GM12878 (cell line): ENCODE measurements around the gene SERPINB5. TPM values are rescaled to one million over a fixed set of nuclear protein-coding genes. Genes with fewer than 3 reads are reported as not detected.

Source experiments
- ATAC-seq: fragments of 200-7000 bp; cut with Tn5 transposase; 3 replicates; pipeline ENCODE4 v1.9.1; 2020; ENCODE audit warnings: mild to moderate bottlenecking, moderate library complexity
- BruUV-seq: library from RNA; stranded (reverse); fragments of 400-500 nt; replicated peaks from 2 replicates; lab custom pipeline; 2021; lab: Mats Ljungman, UMichigan
- CTCF ChIA-PET: fragments of 300-600 bp; sonication (Branson Sonifier 250); formaldehyde crosslinking; extraction: SDS; loops from one replicate; lab custom pipeline; 2021; ENCODE audit warnings: inconsistent platforms; lab: Yijun Ruan, JAX
- POLR2A ChIA-PET: fragments of 350-600 bp; formaldehyde crosslinking; extraction: SDS; loops from one replicate; lab custom pipeline; 2021; ENCODE audit warnings: inconsistent platforms; lab: Charles Lee
- RAD21 ChIA-PET: fragments of 300-600 bp; sonication (Branson Sonifier 250); formaldehyde crosslinking; loops from one replicate; lab custom pipeline; 2023; ENCODE audit warnings: antibody characterized with exemption; ENCODE audit not compliant: unreplicated experiment; lab: Charles Lee
- SMC1A ChIA-PET: fragments of 300-600 bp; sonication (Branson Sonifier 250); formaldehyde crosslinking; loops from one replicate; lab custom pipeline; 2023; ENCODE audit not compliant: unreplicated experiment, uncharacterized antibody; lab: Charles Lee
- DNase-seq: peaks from one replicate; pipeline ENCODE4 v3.0.0-alpha.2; 2011; ENCODE audit warnings: low read depth, low spot score
- FAIRE-seq: peaks from 3 replicates; lab custom pipeline; 2011; peaks lifted over from hg19 to GRCh38; lab: Jason Lieb, UNC
- H2AFZ ChIP-seq: 2 replicates; pipeline ENCODE4 v1.6.0; 2011; ENCODE audit warnings: low read depth, low read length, control low read depth; ENCODE audit not compliant: control insufficient read depth
- H3K27ac ChIP-seq: 2 replicates; pipeline ENCODE4 v1.5.1; 2011; ENCODE audit warnings: control low read depth; ENCODE audit not compliant: control insufficient read depth, insufficient read depth
- H3K27me3 ChIP-seq, 2 experiments: replicated peaks in 1 of 2; 2 replicates each; pipeline versions ENCODE4 v1.6.0 to v1.6.1; 2011; ENCODE audit warnings: low read length in 1 of 2; ENCODE audit not compliant: control insufficient read depth in 2 of 2, insufficient read depth in 2 of 2
- H3K36me3 ChIP-seq, 2 experiments: 2 replicates each; pipeline ENCODE4 v1.5.1; 2011; ENCODE audit warnings: low read length in 1 of 2; ENCODE audit not compliant: control insufficient read depth in 2 of 2, insufficient read depth in 2 of 2
- H3K4me1 ChIP-seq: 2 replicates; pipeline ENCODE4 v1.6.1; 2011; ENCODE audit warnings: mild to moderate bottlenecking, low read length, moderate library complexity, mixed read lengths; ENCODE audit not compliant: control insufficient read depth, insufficient read depth
- H3K4me2 ChIP-seq: 2 replicates; pipeline ENCODE4 v1.6.0; 2011; ENCODE audit warnings: control low read depth; ENCODE audit not compliant: control insufficient read depth, insufficient read depth
- H3K4me3 ChIP-seq: fragments of 200-600 bp; sonication (generic); 2 replicates; pipeline ENCODE4 v1.5.1; 2016
- H3K79me2 ChIP-seq: 2 replicates; pipeline ENCODE4 v1.6.0; 2011; ENCODE audit warnings: low read length; ENCODE audit not compliant: control insufficient read depth, insufficient read depth
- H3K9ac ChIP-seq: 2 replicates; pipeline ENCODE4 v1.8.0; 2011; ENCODE audit warnings: low read length, control low read depth, mixed read lengths; ENCODE audit not compliant: control insufficient read depth, insufficient read depth
- H3K9me3 ChIP-seq: replicated peaks from 3 replicates; pipeline ENCODE4 v1.5.1; 2011; ENCODE audit warnings: mild to moderate bottlenecking, low read length; ENCODE audit not compliant: control insufficient read depth, insufficient read depth
- H4K20me1 ChIP-seq: 2 replicates; pipeline ENCODE4 v1.6.0; 2011; ENCODE audit not compliant: control insufficient read depth, insufficient read depth
- MEF2A ChIP-seq: IDR thresholded peaks from 2 replicates; pipeline ENCODE4 v1.6.1; 2011; ENCODE audit warnings: low read depth, mild to moderate bottlenecking, low read length, moderate library complexity; ENCODE audit not compliant: insufficient read depth
- NR2C2 ChIP-seq: IDR thresholded peaks from 2 replicates; pipeline ENCODE4 v1.6.1; 2011; ENCODE audit warnings: borderline replicate concordance, low read depth; ENCODE audit not compliant: control insufficient read depth, insufficient read length
- PAX8 ChIP-seq: fragments of 450-650 bp; IDR thresholded peaks from 2 replicates; pipeline ENCODE4 v1.6.1; 2017; ENCODE audit warnings: mild to moderate bottlenecking, moderate library complexity
- POU2F2 ChIP-seq: IDR thresholded peaks from 3 replicates; pipeline ENCODE4 v1.6.1; 2011; ENCODE audit warnings: low read depth, mild to moderate bottlenecking, low read length, borderline replicate concordance
- SMC3 ChIP-seq: IDR thresholded peaks from 2 replicates; pipeline ENCODE4 v1.6.1; 2011; ENCODE audit warnings: low read length, improper control_type of control experiment, borderline replicate concordance
- ZNF592 ChIP-seq: fragments of 450-650 bp; IDR thresholded peaks from 2 replicates; pipeline ENCODE4 v1.6.1; 2017; ENCODE audit warnings: mild to moderate bottlenecking, moderate library complexity
- WGBS: methylation state at CpG from one replicate; pipeline ENCODE4 v1.1.6; 2016; ENCODE audit warnings: low lambda C conversion rate; ENCODE audit not compliant: insufficient replicate concordance, insufficient coverage; ENCODE audit errors: missing lambda C conversion rate; 5-methylcytosine and 5-hydroxymethylcytosine counted together
- in situ Hi-C: fragments of 300-500 bp; cut with MboI; formaldehyde crosslinking; loops from 9 replicates; pipeline ENCODE4 v1.14.3; 2018; ENCODE audit warnings: mixed read lengths
- intact Hi-C: fragments of 100-400 bp; cut with micrococcal nuclease; formaldehyde crosslinking; loops from one replicate; pipeline ENCODE4 v1.14.2; 2022; ENCODE audit not compliant: unreplicated experiment
- polyA plus RNA-seq, 11 experiments: library from polyadenylated mRNA; depleted of rRNA in 4 of 11; unstranded in 6 of 11; stranded (reverse) in 5 of 11; fragments of >200 nt; fragmentation: Nextera tagmentation in 4 of 11; fragmentation: Illumina TruSeq in 1 of 11; extraction: Ambion mirVana in 4 of 11; extraction: Trizol in 1 of 11; gene quantifications; 1 replicate in 1 of 11; 2 replicates in 10 of 11; pipeline versions ENCODE4 v1.2.1 to v1.2.3, GENCODE V29; 2011 to 2016; ENCODE audit warnings: inconsistent platforms in 2 of 11, missing spikeins in 2 of 11, low read depth in 1 of 11
- total RNA-seq, 4 experiments: library from RNA; depleted of rRNA in 3 of 4; stranded (reverse); fragments of >200 nt in 3 of 4; fragmentation: Illumina TruSeq in 1 of 4; extraction: Trizol in 1 of 4; gene quantifications; 2 replicates each; pipeline versions ENCODE4 v1.2.1 to v1.2.3, GENCODE V29; 2013 to 2021

SERPINB5 gene
- total and polyA plus RNA-seq, 10 of the 15 experiments (the other 5 are each of a cell fraction or from before 2014, with no cell fraction given), result 0.03 to 0.04 TPM; not detected in 8

- H4K20me1 ChIP-seq, result no peaks in the 10 kb centered on the region
- H3K36me3 ChIP-seq, result no peaks in the 10 kb centered on the region
- DNase-seq (no peak), ATAC-seq (no peak), FAIRE-seq (no peak)
- no peaks in the 10 kb centered on the region for H3K9me3 ChIP-seq
- no peak for TF ChIP-seq POU2F2
- no peak for TF ChIP-seq SMC3
- TF ChIP-seq PAX8, result no peak
- no peak for TF ChIP-seq NR2C2
- no peak for TF ChIP-seq ZNF592
- no peak for TF ChIP-seq MEF2A
- CTCF ChIA-PET, result interaction anchor here (0.6 to 7.1 kb wide), 38 partner anchors 7 to 801 kb away, joined by 3 to 140 read pairs (median 5); partner anchors contain the start of gene BCL2
- RAD21 ChIA-PET, result interaction anchor here (0.7 to 3.4 kb wide), 16 partner anchors 16 to 800 kb away, joined by 3 to 39 read pairs (median 8); partner anchors contain the start of genes PHLPP1 and VPS4B
- H3K4me1 ChIP-seq, result no peaks in the 10 kb centered on the region
- in situ Hi-C loops (no loop called here), intact Hi-C loops (loop anchor here (5.0 to 10.0 kb wide), 4 partner anchors 116 to 1011 kb away; partner anchors contain the start of gene PHLPP1)
- H3K4me2 ChIP-seq, result no peak overlapping the region
- BruUV-seq, result no TSS peak
- SMC1A ChIA-PET, result interaction anchor here (0.7 to 3.9 kb wide), 23 partner anchors 11 to 456 kb away, joined by 3 to 69 read pairs (median 4); partner anchors contain the start of gene VPS4B
- 47% methylated on average over 2 of the region's 2 CpGs for WGBS
- peaks cover 0 to 3% of the 10 kb centered on the region in 2 experiments; a peak in 1 of 4 replicates for H3K27me3 ChIP-seq
- H3K27ac ChIP-seq, result no peak overlapping the region
- POLR2A ChIA-PET, result interaction anchor here (1.6 kb wide), 1 partner anchor 16 kb away, joined by 3 read pairs; the partner anchor contains the start of gene VPS4B
- no peaks in the 10 kb centered on the region for H3K79me2 ChIP-seq
- no peak overlapping the region for H3K4me3 ChIP-seq
- no peak overlapping the region for H3K9ac ChIP-seq
- 0 out of 2 replicates have a peak overlapping the region, but pooled peaks have one; percentile 17 for H2AFZ ChIP-seq
These were observed 38.6 kb upstream of the SERPINB5 start for GRCh38 chr18:63438181-63438580.
